SJSA1 (cell line): ENCODE results near the gene ASB17. TPM values are rescaled to one million over a fixed set of nuclear protein-coding genes. Genes with fewer than 3 reads are reported as not detected.

Source experiments
- DNase-seq, 2 experiments: peaks; one replicate each; pipeline ENCODE4 v3.0.0-alpha.2; 2015 to 2020; ENCODE audit warnings: low spot score in 2 of 2, low read depth in 1 of 2
- H3K27ac ChIP-seq: fragments of 250-450 bp; sonication (Bioruptor Pico); 2 replicates; pipeline ENCODE4 v1.5.1; 2020; ENCODE audit warnings: mild to moderate bottlenecking, moderate library complexity
- H3K27me3 ChIP-seq: fragments of 250-450 bp; sonication (Bioruptor Pico); replicated peaks from 2 replicates; pipeline ENCODE4 v1.5.1; 2020; ENCODE audit warnings: mild to moderate bottlenecking, moderate library complexity
- H3K36me3 ChIP-seq: fragments of 250-450 bp; sonication (Bioruptor Pico); 2 replicates; pipeline ENCODE4 v1.5.1; 2020; ENCODE audit warnings: mild to moderate bottlenecking
- H3K4me1 ChIP-seq: fragments of 250-450 bp; sonication (Bioruptor Pico); replicated peaks from 2 replicates; pipeline ENCODE4 v1.6.1; 2021; ENCODE audit warnings: mild to moderate bottlenecking
- H3K4me3 ChIP-seq: fragments of 250-450 bp; sonication (Bioruptor Pico); 2 replicates; pipeline ENCODE4 v1.5.1; 2020; ENCODE audit warnings: mild to moderate bottlenecking
- H3K9me3 ChIP-seq: fragments of 250-450 bp; sonication (Bioruptor Pico); replicated peaks from 2 replicates; pipeline ENCODE4 v1.5.1; 2020; ENCODE audit warnings: mild to moderate bottlenecking
- total RNA-seq: library from RNA; depleted of rRNA; stranded (reverse); fragments of >200 nt; shearing (Covaris generic); gene quantifications from 2 replicates; pipeline ENCODE4 v1.2.3, GENCODE V29; 2014; rRNA removed

ASB17 gene
- total RNA-seq, 1 experiment from 2014 or later: not detected

DNA sequence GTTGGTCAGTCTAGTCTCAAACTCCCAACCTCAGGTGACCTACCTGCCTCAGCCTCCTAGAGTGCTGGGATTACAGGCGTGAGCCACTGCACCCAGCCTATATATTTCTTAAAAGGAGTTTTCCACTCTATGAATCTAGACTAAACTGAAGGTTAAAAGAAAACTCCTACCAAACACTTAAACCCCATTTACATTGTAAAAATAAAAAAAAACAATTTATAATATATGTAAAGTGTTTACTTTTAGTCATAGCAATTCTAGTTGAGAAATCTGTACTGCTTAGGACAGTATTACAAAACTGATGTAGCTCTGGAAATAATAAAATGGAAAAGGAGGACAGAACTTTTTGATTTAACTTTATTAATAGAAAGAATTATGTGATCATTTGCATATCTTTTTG lies 9.5 kb downstream of the ASB17 start:
- no peak overlapping the region for H3K4me3 ChIP-seq
- H3K36me3 ChIP-seq: no peaks in the 10 kb centered on the region
- H3K27me3 ChIP-seq: no peaks in the 10 kb centered on the region
- H3K9me3 ChIP-seq: no peaks in the 10 kb centered on the region
- no peaks in the 10 kb centered on the region for H3K4me1 ChIP-seq
- DNase-seq: no peak
- H3K27ac ChIP-seq: no peak overlapping the region

DNA sequence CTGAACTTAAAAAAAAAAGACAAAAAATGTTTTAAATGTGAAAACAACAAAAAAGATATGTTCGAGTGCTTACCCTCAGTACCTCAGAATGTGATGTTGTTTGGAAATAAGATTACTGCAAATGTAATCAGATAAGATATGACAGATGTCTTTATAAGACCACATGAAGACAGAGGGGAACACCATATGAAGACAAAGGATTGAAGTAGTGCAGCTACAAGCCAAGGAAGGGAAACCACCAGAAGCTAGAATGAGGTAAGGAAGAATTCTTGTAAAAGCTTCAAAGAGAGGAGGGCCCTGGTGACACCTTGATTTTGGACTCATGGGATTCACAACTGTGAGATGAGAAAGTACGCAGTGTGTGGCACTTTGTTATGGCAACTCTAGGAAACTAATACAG lies 15.4 kb downstream of the ASB17 start:
- no peak overlapping the region for H3K4me3 ChIP-seq
- no peaks in the 10 kb centered on the region for H3K9me3 ChIP-seq
- no peaks in the 10 kb centered on the region for H3K4me1 ChIP-seq
- no peak overlapping the region for H3K27ac ChIP-seq
- no peaks in the 10 kb centered on the region for H3K36me3 ChIP-seq
- no peak for DNase-seq
- peaks cover 4% of the 10 kb centered on the region; the same call in 1 of the 2 replicates for H3K27me3 ChIP-seq

DNA sequence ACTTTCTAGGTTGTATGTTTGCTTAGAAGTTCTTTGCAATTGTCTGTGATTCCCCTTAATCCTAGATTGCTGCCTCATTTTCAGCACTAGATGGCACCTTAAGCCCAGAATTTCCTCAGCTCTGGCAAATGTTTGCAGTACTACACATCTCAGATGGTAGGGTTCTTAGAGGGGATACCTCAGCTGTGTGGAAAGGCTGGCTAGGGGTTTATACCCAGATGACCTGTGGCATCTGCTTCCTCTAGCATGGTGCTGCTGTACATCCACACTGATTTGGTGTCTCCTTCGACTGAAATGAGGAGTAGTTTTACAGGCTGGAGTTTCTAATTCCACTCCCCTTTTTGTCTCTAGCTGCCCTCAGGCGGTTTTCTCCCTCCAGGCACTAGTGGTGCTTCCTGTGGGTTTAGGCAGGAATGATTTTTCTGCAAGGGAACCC lies 23.5 kb downstream of the ASB17 start:
- peaks cover 7% of the 10 kb centered on the region; the same call in 1 of the 2 replicates for H3K27me3 ChIP-seq
- no peaks in the 10 kb centered on the region for H3K36me3 ChIP-seq
- H3K4me1 ChIP-seq: no peaks in the 10 kb centered on the region
- H3K27ac ChIP-seq: no peak overlapping the region
- DNase-seq: peak in 1 of 2 experiments; percentile 18
- no peaks in the 10 kb centered on the region for H3K9me3 ChIP-seq
- no peak overlapping the region for H3K4me3 ChIP-seq

DNA sequence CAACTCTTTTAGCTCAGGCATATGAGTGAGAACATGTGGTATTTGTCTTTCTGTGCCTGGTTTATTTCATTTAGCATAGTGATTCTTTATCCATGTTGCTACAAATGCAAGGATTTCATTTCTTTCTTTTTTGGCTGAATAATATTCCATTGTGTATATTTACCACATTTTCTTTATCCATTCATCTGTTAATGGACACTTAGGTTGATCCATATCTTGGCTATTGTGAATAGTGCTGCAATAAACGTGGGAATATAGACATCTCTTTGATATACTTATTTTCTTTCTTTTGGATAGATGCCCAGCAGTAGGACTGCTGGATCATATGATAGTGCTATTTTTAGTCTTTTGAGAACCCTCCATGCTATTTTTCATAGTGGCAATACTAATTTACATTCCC lies 30.8 kb downstream of the ASB17 start:
- Histone ChIP-seq H3K9me3 (no peaks in the 10 kb centered on the region), H3K4me3 (no peak overlapping the region), H3K36me3 (no peaks in the 10 kb centered on the region), H3K4me1 (no peaks in the 10 kb centered on the region), H3K27me3 (no peaks in the 10 kb centered on the region), H3K27ac (no peak overlapping the region)
- no peak for DNase-seq

DNA sequence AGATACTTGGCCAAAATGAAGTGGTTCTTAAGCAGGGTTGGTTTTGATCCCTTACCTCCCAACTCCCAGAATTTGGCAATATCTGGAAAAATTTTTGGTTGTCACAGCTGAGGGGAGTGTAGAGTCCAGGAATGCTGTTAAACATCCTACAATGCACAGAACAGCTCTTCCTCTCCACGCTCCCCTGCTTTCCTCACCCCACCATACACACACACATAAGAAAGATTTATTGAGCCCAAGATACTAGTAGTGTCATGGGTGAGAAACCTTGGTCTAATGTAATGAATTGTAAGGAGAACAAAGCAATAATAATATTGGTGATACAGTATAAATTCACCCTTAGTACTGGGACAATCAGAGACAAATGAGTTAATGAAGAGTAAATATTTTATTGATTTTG lies 47.8 kb downstream of the ASB17 start:
- no peak overlapping the region for H3K4me3 ChIP-seq
- no peak for DNase-seq
- no peak overlapping the region for H3K27ac ChIP-seq
- no peaks in the 10 kb centered on the region for H3K36me3 ChIP-seq
- no peaks in the 10 kb centered on the region for H3K9me3 ChIP-seq
- no peaks in the 10 kb centered on the region for H3K27me3 ChIP-seq
- H3K4me1 ChIP-seq: no peaks in the 10 kb centered on the region

- Histone ChIP-seq H3K4me1 (no peaks in the 10 kb centered on the region), H3K4me3 (no peak overlapping the region), H3K27me3 (peaks cover 5% of the 10 kb centered on the region; the same call in 1 of the 2 replicates), H3K9me3 (no peaks in the 10 kb centered on the region), H3K36me3 (no peaks in the 10 kb centered on the region), H3K27ac (no peak overlapping the region)
- no peak for DNase-seq
Observed at GRCh38 chr1:75879985-75880384, 52.2 kb downstream of the ASB17 start.

DNA sequence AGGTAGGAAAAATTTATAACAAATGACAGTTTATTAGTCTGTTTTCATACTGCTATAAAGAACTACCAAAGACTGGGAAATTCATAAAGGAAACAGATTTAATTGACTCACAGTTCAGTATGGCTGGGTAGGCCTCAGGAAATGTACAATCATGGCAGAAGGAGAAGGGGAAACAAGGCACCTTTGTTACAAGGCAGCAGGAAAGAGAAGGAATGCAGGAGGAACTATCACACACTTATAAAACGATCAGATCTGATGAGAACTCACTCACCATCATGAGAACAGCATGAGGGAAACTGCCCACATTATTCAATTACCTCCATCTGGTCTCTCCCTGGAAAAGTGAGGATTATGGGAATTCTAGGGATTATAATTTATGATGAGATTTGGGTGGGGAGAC lies 61.3 kb downstream of the ASB17 start:
- H3K4me3 ChIP-seq: no peak overlapping the region
- H3K27ac ChIP-seq: no peak overlapping the region
- no peak for DNase-seq
- H3K36me3 ChIP-seq: no peaks in the 10 kb centered on the region
- H3K9me3 ChIP-seq: no peaks in the 10 kb centered on the region
- H3K27me3 ChIP-seq: no peaks in the 10 kb centered on the region
- no peaks in the 10 kb centered on the region for H3K4me1 ChIP-seq

Other genes with a start within 250 kb of the ASB17 start
- 52.0 and 76.4 TPM in 2 replicates for gene ACADM, start 207.7 kb downstream of the ASB17 start, total RNA-seq
- gene RABGGTB, start 146.1 kb downstream of the ASB17 start, total RNA-seq: 144 and 184 TPM in 2 replicates
- gene MSH4, start 135.5 kb downstream of the ASB17 start, total RNA-seq: 0.13 TPM in 1 of 2 replicates, not detected in the other
- gene ST6GALNAC3, start 142.3 kb upstream of the ASB17 start, total RNA-seq: 3.4 and 5.1 TPM in 2 replicates